Measurements from ENCODE around the gene CTNNA2. TPM values are rescaled to one million over a fixed set of nuclear protein-coding genes. Genes with fewer than 3 reads are reported as not detected.

CTNNA2 gene
- polyA plus RNA-seq, 2 of the 4 experiments (the other 2 are of a cell fraction): 0.50 to 0.94 TPM

- Histone ChIP-seq H3K4me1 (no peaks in the 10 kb centered on the region), H3K4me2 (no peak overlapping the region), H3K27ac (no peak overlapping the region), H3K4me3 (no peak overlapping the region), H3K9me3 (0 out of 3 replicates have a peak, but pooled peaks cover 6% of the 10 kb centered on the region)
- TF ChIP-seq ZSCAN20 (CRISPR knock-in tag; IDR thresholded peaks at IDR 0.05) (no peak), ZC3H11A (IDR thresholded peaks at IDR 0.05) (no peak), MYC (IDR thresholded peaks at IDR 0.05; ENCODE audit: borderline replicate concordance, low read length) (no peak), CHD2 (IDR thresholded peaks at IDR 0.05; ENCODE audit: low read length, partially characterized antibody) (no peak), E2F6 (IDR thresholded peaks at IDR 0.05; ENCODE audit: borderline replicate concordance, low read depth) (no peak), HOXB13 (CRISPR knock-in tag; IDR thresholded peaks at IDR 0.05; ENCODE audit: low read depth) (no peak), KDM1A (IDR thresholded peaks at IDR 0.05; ENCODE audit: low read depth) (no peak), HOXA7 (CRISPR knock-in tag; IDR thresholded peaks at IDR 0.05) (no peak), NFE2L2 (conservative IDR thresholded peaks at IDR 0.05; ENCODE audit: low read length) (no peak), HMGXB4 (CRISPR knock-in tag; IDR thresholded peaks at IDR 0.05; ENCODE audit: borderline replicate concordance) (no peak), MAZ (IDR thresholded peaks at IDR 0.05; ENCODE audit: borderline replicate concordance, low read depth, low read length) (no peak), POLR2A (IDR thresholded peaks at IDR 0.05; ENCODE audit: low read length) (no peak), RFX5 (IDR thresholded peaks at IDR 0.05) (no peak), ATOH8 (CRISPR knock-in tag; IDR thresholded peaks at IDR 0.05; ENCODE audit: low read depth) (no peak)
- POLR2A ChIA-PET: no interaction called here
- CTCF ChIA-PET: interaction anchor here (1.4 kb wide), 1 partner anchor 11 kb away, joined by 3 read pairs; no protein-coding TSS in a partner anchor
- no peak for FAIRE-seq
- no peak for DNase-seq (ENCODE audit: low read depth in 1 of 2, low spot score in 1 of 2)
- WGBS (ENCODE audit: missing lambda C conversion rate): 3% methylated on average over 3 of the region's 3 CpGs
- ATAC-seq: no peak
Observed at GRCh38 chr2:80510716-80511115, 997.9 kb downstream of the CTNNA2 start.

GRCh38 chr2:80515964-80516363, 1003.1 kb downstream of the CTNNA2 start:
- 0 out of 3 replicates have a peak, but pooled peaks cover 2% of the 10 kb centered on the region for H3K9me3 ChIP-seq
- CTCF ChIA-PET: no interaction called here
- no peak overlapping the region for H3K4me3 ChIP-seq
- FAIRE-seq (no peak), DNase-seq (ENCODE audit: low read depth in 1 of 2, low spot score in 1 of 2) (no peak), ATAC-seq (no peak)
- TF ChIP-seq CEBPB (IDR thresholded peaks at IDR 0.05) (no peak), SREBF2 (IDR thresholded peaks at IDR 0.05) (no peak), CTCF (IDR thresholded peaks at IDR 0.05) (no peak), CHD2 (IDR thresholded peaks at IDR 0.05; ENCODE audit: low read length, partially characterized antibody) (no peak), USF2 (IDR thresholded peaks at IDR 0.05) (no peak), NPAS2 (CRISPR knock-in tag; IDR thresholded peaks at IDR 0.05; ENCODE audit: borderline replicate concordance) (no peak), RNF2 (IDR thresholded peaks at IDR 0.05; ENCODE audit: borderline replicate concordance, low read depth) (no peak), RARB (CRISPR knock-in tag; IDR thresholded peaks at IDR 0.05) (no peak), HDAC2 (IDR thresholded peaks at IDR 0.05) (no peak), ZNF302 (CRISPR knock-in tag; IDR thresholded peaks at IDR 0.05) (no peak), EHF (CRISPR knock-in tag; IDR thresholded peaks at IDR 0.05) (no peak), MAZ (IDR thresholded peaks at IDR 0.05; ENCODE audit: borderline replicate concordance, low read depth, low read length) (no peak), FOXS1 (CRISPR knock-in tag; IDR thresholded peaks at IDR 0.05) (no peak), ATOH8 (CRISPR knock-in tag; IDR thresholded peaks at IDR 0.05; ENCODE audit: low read depth) (no peak), ESRRA (IDR thresholded peaks at IDR 0.05; ENCODE audit: borderline replicate concordance, low read length) (no peak)
- no peak overlapping the region for H3K27ac ChIP-seq
- WGBS (ENCODE audit: missing lambda C conversion rate): 31% methylated on average over 3 of the region's 3 CpGs
- no peaks in the 10 kb centered on the region for H3K4me1 ChIP-seq
- H3K4me2 ChIP-seq: no peak overlapping the region
- POLR2A ChIA-PET: no interaction called here

Measured in A549 (cell line).